ENCODE data around the gene ZSWIM6.
"Not testable (repeated sequence)": the region's sequence is repeated elsewhere in the genome, so short reads cannot be mapped to it uniquely, and the experiment has no call there.

The ZSWIM6 gene

DNA sequence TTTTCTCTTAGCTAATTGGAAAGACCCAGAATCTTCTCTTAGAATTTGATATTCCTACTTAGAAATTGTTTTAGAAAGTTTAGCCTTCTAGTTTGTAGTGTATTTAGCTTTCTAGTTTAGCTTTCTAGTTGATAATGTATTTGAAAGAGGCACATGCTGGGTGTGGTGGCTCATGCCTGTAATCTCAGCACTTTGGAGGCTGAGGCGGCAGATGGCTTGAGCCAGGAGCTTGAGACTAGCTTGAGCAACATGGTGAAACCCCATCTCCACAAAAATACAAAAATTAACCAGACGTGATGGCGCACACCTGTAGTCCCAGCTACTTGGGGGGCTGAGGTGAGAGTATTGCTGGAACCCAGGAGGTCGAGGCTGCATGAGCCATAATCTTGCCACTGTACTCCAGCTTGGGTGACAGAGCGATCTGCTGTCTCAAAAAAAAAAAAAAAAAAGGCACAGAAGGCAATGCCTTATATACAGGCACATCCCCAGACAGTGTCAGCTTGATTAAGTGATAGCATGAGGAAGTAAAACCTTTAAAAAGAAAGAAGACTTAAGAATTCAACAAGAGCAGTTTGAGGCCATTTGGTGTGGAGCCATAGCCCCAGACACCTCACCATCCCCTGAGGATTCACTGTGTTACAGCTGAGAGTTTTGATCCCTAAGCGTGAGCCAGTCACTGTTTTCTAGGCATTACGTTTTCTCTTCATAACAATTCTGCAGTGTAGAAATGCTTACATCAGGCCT is 34.6 kb downstream of the ZSWIM6 start:
- no peak for DNase-seq

GRCh38 chr5:61370506-61370905 is 38.4 kb downstream of the ZSWIM6 start:
- DNase-seq: no peak

DNA sequence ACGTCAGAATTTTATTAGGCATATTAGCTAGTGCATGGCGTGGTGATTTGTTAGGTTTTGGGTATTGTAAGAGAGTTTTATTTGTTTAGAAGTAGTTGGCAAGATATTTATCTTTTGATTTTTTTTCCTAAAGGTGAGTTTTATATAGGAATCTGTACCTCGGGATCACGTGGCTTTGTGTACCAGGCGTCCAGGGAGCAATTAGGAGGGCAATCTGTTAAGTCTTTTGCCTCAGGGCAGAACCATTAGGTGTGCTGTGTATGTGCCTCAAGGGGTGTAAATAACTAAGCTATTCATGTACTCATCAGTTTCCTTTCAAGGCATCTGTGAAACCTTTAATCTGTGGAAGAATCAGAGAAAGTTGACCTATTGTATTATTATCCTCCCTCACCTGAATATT is 39.4 kb downstream of the ZSWIM6 start:
- DNase-seq: no peak

- no peak for DNase-seq
Measured at GRCh38 chr5:61379677-61380076, 47.6 kb downstream of the ZSWIM6 start.

DNA sequence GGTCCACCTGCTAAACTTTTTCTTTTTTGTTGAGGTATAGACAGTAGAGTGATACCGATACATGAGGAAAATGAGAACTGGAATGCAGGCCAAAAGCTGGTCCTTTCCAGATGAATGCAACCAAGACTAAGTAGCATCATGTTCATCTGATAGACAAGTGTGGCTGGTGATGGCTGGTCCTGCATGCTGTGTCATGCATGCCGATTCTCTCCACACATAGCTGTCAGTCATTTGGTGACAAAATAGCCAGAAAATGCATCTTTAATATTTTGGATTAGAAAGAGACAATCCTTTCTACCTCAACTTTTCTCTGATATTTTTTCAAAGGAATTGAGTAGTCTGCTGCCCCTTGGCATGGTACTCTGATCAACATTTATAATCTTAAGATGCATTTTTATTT is 49.9 kb downstream of the ZSWIM6 start:
- no peak for DNase-seq

DNA sequence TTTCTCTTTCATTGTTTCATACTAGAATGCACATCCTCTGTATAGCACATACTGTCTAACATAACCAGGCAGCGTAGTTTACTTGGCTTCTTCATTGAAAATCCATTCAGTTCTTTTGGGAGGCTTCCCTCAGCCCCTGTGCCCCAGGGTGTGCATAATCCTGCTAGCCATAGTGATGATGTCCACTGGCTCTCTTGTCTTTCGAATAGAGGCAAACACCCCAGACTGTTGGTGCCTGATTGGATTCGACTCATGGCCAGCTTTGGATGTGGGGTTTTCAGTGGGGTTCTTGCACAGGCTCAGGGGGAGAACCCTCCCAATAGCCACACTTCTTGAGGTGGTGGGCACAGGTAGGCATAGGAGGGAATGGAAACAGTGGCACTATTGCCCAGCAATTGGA is 53.6 kb downstream of the ZSWIM6 start:
- no peak for DNase-seq

GRCh38 chr5:61386045-61386800 is 54.2 kb downstream of the ZSWIM6 start:
- no peak for DNase-seq

- no peak for DNase-seq
Measured at GRCh38 chr5:61389609-61390008, 57.6 kb downstream of the ZSWIM6 start.

DNA sequence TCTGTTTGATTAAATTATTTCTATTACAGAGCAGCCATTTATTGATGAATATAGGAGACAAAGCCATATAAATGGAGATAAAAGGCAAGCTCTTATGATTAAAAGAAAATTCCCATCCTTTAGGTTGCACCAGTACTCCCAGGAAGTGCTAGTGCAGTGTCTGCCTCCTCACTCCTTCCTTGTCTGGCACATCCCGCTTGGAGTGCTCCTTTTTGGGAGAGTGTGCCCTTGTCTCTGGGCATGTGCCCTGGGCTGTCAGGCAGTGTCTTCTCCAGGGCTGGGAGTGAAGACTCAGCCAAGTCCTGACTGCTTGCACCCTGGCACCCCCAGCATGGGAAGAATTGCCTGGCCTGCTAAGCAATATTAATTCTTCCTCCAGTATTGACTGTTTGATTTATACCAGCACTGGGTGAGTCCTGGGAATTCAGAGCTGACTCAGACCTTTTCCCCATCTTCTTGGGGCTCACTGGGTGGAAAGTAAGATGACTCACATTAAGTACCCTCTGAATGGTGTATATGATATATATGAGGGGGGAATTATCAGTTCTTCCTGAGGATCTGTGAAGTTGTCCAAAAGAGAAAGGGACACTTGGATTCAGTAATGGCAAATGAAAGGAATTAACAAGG is 62.1 kb downstream of the ZSWIM6 start:
- no peak for DNase-seq

- DNase-seq: no peak
Measured at GRCh38 chr5:61394793-61395192, 62.7 kb downstream of the ZSWIM6 start.

DNA sequence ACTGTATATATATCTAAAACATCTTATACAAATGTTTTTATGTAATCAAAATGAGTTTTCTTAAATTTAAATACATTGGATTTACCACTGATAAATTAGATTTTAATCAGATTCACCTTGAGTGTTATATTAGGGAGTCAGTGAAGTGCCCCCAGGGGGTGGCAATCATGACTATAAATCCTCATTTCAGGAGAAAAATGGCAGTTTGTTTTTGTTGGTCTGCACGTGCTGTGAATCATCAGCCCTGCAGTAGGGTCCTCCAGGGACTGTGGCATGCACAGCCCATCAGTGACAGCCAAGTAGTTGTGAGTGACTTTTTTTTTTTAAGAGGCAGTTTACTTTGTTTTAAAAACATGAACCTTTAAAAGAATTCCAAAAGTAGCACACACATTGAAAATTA is 65.2 kb downstream of the ZSWIM6 start:
- no peak for DNase-seq

DNA sequence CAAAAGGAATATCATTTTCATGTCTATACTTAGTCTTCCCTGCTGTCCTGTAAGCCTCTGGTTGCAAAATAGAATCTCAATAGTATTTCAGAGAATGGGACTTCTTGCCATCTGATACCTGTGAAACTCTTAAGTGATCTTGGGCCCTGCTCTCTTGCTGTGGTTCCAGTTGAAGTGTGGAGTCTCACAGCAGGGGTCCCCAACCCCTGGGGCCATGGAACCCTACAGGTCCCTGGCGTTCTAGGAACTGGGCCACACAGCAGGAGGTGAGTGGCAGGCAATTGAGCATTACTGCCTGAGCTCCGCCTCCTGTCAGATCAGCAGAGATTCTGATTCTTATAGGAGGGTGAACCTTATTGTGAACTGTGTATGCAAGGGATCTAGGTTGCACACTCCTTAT is 65.9 kb downstream of the ZSWIM6 start:
- DNase-seq: no peak

GRCh38 chr5:61398440-61398839 is 66.4 kb downstream of the ZSWIM6 start:
- no peak for DNase-seq

DNA sequence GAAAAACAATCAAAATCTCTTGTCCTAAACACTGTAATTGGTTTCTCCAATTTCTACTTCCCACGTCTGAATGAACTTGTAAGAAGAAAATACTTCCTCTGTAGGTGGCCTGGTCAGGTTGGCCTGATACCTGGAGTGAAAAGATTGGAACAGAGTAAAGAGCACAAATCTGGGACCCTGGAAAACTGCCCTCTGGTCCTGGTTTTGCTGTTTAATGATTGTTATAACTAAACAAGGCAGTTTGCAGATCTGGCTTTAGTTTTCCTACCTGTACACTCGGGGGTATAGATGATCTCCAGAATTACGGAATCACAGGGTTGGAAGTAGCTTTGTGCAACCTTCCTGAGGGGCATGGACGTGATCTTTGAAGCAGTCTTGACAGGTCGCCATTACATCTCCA is 67.6 kb downstream of the ZSWIM6 start:
- DNase-seq: no peak

- DNase-seq: no peak
Measured at GRCh38 chr5:61401726-61402125, 69.7 kb downstream of the ZSWIM6 start.

GRCh38 chr5:61402244-61402823 is 70.3 kb downstream of the ZSWIM6 start:
- DNase-seq: no peak

DNA sequence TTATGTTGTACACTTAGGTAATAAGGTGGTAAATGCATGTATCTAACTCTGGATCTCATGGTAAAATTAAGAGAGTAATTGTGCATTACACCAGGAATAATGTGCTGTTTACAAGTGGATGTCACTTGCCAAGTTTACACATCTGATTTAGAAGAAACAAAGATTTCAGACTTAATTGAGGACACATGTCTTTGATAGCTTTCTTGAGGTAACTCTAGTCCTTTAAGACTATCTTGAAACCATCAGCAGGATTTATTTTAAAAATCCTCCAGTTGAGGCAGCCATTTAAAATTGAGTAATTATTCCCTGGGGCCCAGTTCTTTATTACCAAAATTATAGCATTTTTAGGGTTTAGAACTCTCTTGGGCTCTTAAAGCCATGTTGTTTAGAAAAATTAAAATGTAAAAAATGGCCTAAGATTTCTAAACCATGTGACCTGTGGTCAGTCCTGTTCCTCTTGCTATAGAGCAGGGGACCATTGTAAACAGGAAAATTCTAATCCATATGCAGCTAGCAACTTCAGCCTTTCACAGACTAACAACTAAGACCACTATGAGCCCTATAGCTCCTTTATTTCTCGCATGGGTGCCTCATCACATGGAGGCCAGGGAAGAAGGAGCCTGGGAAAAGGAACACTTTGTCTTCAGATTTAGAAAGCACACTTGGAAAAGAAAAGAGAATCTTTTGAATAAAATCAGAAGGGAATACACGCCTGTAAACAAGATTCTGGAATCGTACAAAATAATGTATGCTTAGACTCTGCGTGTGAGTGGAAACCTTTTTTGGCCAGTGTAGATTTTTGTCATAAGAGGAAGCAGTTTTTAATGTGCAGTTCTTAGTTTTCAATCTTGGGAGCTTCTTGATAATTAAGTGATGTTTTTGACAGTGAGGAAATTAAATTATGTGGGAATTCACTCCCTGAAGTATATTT is 71.2 kb downstream of the ZSWIM6 start:
- no peak for DNase-seq

- DNase-seq: no peak
Measured at GRCh38 chr5:61405511-61406295, 73.6 kb downstream of the ZSWIM6 start.

GRCh38 chr5:61406497-61406896 is 74.4 kb downstream of the ZSWIM6 start:
- DNase-seq: not testable (repeated sequence)

- no peak for DNase-seq
Measured at GRCh38 chr5:61407706-61408270, 75.7 kb downstream of the ZSWIM6 start.

DNA sequence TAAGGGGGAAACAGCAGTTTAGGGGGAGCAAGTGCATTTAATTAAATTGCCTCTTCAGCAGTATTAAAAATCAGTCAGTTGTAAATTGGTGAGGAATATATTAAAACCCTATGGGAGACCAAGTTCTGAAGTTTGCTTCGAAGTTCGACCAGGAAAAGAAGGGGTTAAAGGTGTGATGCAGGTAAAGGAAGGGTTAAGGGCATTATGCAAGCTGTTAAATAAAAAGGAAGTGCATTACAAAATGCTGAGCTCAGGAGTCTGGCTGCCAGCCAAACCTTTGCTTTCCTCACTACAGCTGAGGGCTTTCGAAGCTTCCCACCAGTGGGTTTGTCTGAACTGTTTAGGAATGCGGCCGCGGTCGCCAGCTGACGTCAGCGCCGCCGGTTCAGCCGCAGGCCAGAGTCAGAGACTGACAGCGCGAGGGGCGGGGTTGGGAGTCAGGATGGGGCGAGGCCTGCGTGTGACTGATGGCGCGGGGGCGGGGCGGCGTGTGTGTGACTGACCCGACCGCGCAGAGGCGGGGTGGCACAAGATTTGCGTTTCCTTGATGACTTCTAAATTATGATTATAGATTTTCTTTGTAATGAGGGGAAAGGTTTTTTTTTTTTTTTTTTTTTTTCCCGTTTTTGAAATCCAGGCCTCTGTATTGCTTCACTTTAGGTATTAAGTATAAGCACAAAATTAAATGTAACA is 76.6 kb downstream of the ZSWIM6 start:
- peak; percentile 97 for DNase-seq
